ENCODE data around the gene NEUROG1. TPM values are rescaled to one million over a fixed set of nuclear protein-coding genes. Genes with fewer than 3 reads are reported as not detected.
"Not testable (repeated sequence)": the region's sequence is repeated elsewhere in the genome, so short reads cannot be mapped to it uniquely, and the experiment has no call there.

The NEUROG1 gene
- total RNA-seq, 2 donors from 2014 or later: not detected

GRCh38 chr5:135497971-135498636, 37.7 kb downstream of the NEUROG1 start:
- Histone ChIP-seq H3K9me3 (no peaks in the 10 kb centered on the region), H3K27ac (no peak overlapping the region), H3K4me3 (no peak overlapping the region), H3K36me3 (replicated peaks in 1 of 2; ENCODE audit: insufficient read depth in 1 of 2, low read depth in 2 of 2) (no peaks in the 10 kb centered on the region), H3K27me3 (no peaks in the 10 kb centered on the region), H3K4me1 (no peaks in the 10 kb centered on the region)
- intact Hi-C loops (cut with DNase I): no loop called here
- 55 to 63% methylated on average over 7 to 8 of the region's 8 CpGs for WGBS, 2 donors
- TF ChIP-seq POLR2A (IDR thresholded peaks at IDR 0.05) (no peak), CTCF (IDR thresholded peaks at IDR 0.05) (no peak)
- ATAC-seq (no peak), DNase-seq (no peak)

GRCh38 chr5:135495531-135495930, 40.2 kb downstream of the NEUROG1 start:
- 57 to 58% methylated on average over 4 of the region's 4 CpGs for WGBS, 2 donors
- intact Hi-C loops (cut with DNase I); H3K36me3 ChIP-seq (replicated peaks in 1 of 2; ENCODE audit: insufficient read depth in 1 of 2, low read depth in 2 of 2); ATAC-seq; H3K27ac ChIP-seq; H3K9me3 ChIP-seq; H3K4me1 ChIP-seq; H3K27me3 ChIP-seq; H3K4me3 ChIP-seq; DNase-seq: not testable (repeated sequence)

GRCh38 chr5:135494196-135494595, 41.6 kb downstream of the NEUROG1 start:
- peaks cover 0 to 5% of the 10 kb centered on the region in 2 donors for H3K27me3 ChIP-seq
- intact Hi-C loops (cut with DNase I): no loop called here
- ATAC-seq: no peak
- no peak for TF ChIP-seq POLR2A (IDR thresholded peaks at IDR 0.05)
- no peak for TF ChIP-seq CTCF (IDR thresholded peaks at IDR 0.05)
- no peak for DNase-seq
- WGBS, 2 donors: 52 to 53% methylated on average over 5 of the region's 5 CpGs
- H3K9me3 ChIP-seq: no peaks in the 10 kb centered on the region
- H3K27ac ChIP-seq: no peak overlapping the region
- peaks cover 15% of the 10 kb centered on the region for H3K4me1 ChIP-seq
- no peaks in the 10 kb centered on the region for H3K36me3 ChIP-seq (replicated peaks in 1 of 2; ENCODE audit: insufficient read depth in 1 of 2, low read depth in 2 of 2)
- H3K4me3 ChIP-seq: no peak overlapping the region

- intact Hi-C loops (cut with DNase I): no loop called here
- DNase-seq (no peak), ATAC-seq (no peak)
- no peaks in the 10 kb centered on the region for H3K36me3 ChIP-seq (replicated peaks in 1 of 2; ENCODE audit: insufficient read depth in 1 of 2, low read depth in 2 of 2)
- no peak overlapping the region for H3K4me3 ChIP-seq
- H3K9me3 ChIP-seq: no peaks in the 10 kb centered on the region
- WGBS, 2 donors: 60 to 74% methylated on average over 8 of the region's 8 CpGs
- H3K4me1 ChIP-seq: peaks cover 21% of the 10 kb centered on the region
- H3K27ac ChIP-seq: no peak overlapping the region
- peaks cover 0 to 5% of the 10 kb centered on the region in 2 donors for H3K27me3 ChIP-seq
- no peak for TF ChIP-seq POLR2A (IDR thresholded peaks at IDR 0.05)
- TF ChIP-seq CTCF (IDR thresholded peaks at IDR 0.05): no peak
These were observed 42.2 kb downstream of the NEUROG1 start for GRCh38 chr5:135493406-135494180.

- H3K4me1 ChIP-seq: peaks cover 22% of the 10 kb centered on the region
- H3K27me3 ChIP-seq: peaks cover 0 to 5% of the 10 kb centered on the region in 2 donors
- H3K4me3 ChIP-seq: no peak overlapping the region
- DNase-seq (no peak), ATAC-seq (no peak)
- H3K36me3 ChIP-seq (replicated peaks in 1 of 2; ENCODE audit: insufficient read depth in 1 of 2, low read depth in 2 of 2): no peaks in the 10 kb centered on the region
- 33 to 43% methylated on average over 3 of the region's 3 CpGs for WGBS, 2 donors
- no peak for TF ChIP-seq CTCF (IDR thresholded peaks at IDR 0.05)
- no peak for TF ChIP-seq POLR2A (IDR thresholded peaks at IDR 0.05)
- no peaks in the 10 kb centered on the region for H3K9me3 ChIP-seq
- intact Hi-C loops (cut with DNase I): no loop called here
- no peak overlapping the region for H3K27ac ChIP-seq
These were observed 43.5 kb downstream of the NEUROG1 start for GRCh38 chr5:135492319-135492626.

Data from body of pancreas (tissue), 4 donors.